GM18502 (cell line): ENCODE measurements around the gene CDK19.
"Not testable (repeated sequence)": the region's sequence is repeated elsewhere in the genome, so short reads cannot be mapped to it uniquely, and the experiment has no call there.

ENCODE experiments used
- ATAC-seq: cut with Tn5 transposase; IDR thresholded peaks from one replicate; pipeline ENCODE4 v1.9.1; 2021; ENCODE audit warnings: mild to moderate bottlenecking; ENCODE audit not compliant: unreplicated experiment, poor library complexity

The CDK19 gene

DNA sequence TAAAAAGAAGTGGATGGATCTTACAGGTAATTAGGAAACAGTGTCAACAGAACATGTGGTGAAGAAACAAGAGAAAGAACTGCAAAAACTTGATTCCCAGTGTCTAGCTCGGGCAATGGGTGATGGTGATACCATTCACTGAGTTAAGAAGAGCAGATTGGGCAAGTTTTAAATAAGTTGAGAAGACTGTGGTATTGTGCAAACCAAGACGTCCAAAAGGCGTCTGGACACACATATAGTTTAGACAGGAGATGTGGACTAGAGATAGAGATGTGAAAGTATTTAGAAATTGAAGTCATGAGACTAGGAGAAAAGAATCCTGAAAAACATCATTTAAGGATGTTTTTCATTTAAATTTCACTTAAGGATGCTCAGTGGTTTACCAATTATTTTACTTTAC is 53.9 kb downstream of the CDK19 start:
- no peak for ATAC-seq

DNA sequence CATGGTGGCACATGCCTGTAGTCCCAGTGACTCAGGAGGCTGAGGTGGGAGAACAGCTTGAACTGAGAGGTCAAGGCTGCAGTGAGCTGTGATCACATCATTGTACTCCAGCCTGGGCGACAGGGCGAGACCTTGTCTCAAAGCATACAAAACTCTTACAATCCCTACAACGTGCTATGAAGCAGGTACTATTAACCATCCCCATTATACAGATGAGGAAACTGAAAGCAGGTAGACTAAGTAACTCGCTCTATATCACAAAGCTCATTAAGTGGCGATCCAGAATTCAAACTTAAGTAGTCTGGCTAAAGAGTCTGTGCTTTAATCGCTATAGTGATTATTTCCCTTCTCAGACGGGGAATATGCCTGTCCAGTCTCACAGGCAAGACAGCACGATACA is 54.7 kb downstream of the CDK19 start:
- ATAC-seq, result no peak

DNA sequence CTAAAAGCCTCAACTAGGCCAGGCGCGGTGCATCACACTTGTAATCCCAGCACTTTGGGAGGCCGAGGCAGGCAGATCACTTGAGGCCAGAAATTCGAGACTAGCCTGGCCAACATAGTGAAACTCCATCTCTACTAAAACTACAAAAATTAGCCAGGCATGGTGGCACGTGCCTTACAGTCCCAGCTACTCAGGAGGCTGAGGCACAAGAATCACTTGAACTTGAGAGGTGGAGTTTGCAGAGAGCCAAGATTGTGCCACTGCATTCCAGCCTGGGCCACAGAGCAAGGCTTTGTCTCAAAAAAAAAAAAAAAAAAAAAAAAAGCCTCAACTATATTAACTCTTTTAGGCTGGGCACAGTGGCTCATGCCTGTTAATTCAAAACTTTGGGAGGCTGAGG is 55.2 kb downstream of the CDK19 start:
- ATAC-seq, result not testable (repeated sequence)

GRCh38 chr6:110757926-110758325 is 57.3 kb downstream of the CDK19 start:
- no peak for ATAC-seq

DNA sequence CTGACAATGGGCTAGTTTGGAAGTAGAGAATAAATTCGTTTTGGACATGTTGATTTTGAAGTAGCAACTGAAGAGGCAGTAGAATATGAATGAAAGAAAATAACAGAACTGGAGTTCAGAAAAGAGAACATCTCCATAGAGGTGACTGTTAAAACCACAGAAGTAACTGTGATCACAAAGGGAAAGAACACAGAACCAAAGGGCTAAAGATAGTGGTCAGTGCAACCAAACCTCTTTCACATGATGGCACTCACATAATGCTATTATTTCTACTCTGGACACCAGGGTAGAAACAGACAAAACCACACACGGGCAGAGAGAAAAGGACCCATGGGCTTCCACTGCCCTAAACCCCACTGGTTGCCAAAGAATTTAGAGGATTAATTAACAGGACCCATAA is 58.5 kb downstream of the CDK19 start:
- ATAC-seq, result peak; percentile 71

GRCh38 chr6:110755411-110755834 is 59.8 kb downstream of the CDK19 start:
- no peak for ATAC-seq

- ATAC-seq, result not testable (repeated sequence)
Observed at GRCh38 chr6:110753936-110754668, 61.2 kb downstream of the CDK19 start.

DNA sequence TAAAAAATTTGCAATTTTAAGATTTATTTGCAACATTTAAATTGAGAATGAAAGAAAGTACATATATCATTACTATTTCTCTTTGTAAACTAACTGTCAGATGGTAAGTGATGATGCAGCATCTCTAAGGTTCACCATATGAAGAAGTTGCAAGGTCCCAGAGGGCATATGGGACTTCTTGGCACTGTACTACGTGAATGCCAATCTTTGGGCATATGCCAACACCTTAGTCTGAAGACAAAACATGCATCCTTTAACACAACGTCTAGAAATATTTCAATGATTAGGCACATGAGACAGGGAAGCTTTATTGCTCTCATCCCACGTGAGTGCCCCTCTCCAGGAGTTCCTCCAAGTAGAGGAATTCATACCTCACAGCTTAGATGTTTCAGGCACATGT is 66.8 kb downstream of the CDK19 start:
- no peak for ATAC-seq

GRCh38 chr6:110746680-110747079 is 68.6 kb downstream of the CDK19 start:
- ATAC-seq, result no peak

GRCh38 chr6:110744991-110745390 is 70.3 kb downstream of the CDK19 start:
- ATAC-seq, result no peak

GRCh38 chr6:110742552-110742951 is 72.7 kb downstream of the CDK19 start:
- not testable (repeated sequence) for ATAC-seq

DNA sequence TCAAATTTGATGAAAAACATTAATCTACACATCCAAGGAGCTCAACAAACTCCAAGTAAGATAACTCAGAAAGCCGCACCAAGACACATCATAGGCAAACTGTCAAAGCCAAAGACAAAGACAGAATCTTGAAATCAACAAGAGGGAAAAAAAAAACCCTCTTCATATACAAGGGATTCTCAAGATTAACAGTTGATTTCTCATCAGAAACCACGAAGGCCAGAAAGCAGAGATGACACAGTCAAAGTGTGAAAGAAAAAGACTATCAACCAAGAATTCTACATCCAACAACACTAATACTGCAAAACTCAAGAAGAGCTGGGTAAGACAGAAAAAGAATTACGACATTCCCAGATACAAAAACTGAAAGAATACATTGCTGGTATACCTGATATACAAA is 73.8 kb downstream of the CDK19 start:
- ATAC-seq, result no peak

- no peak for ATAC-seq
Observed at GRCh38 chr6:110738899-110739365, 76.3 kb downstream of the CDK19 start.

DNA sequence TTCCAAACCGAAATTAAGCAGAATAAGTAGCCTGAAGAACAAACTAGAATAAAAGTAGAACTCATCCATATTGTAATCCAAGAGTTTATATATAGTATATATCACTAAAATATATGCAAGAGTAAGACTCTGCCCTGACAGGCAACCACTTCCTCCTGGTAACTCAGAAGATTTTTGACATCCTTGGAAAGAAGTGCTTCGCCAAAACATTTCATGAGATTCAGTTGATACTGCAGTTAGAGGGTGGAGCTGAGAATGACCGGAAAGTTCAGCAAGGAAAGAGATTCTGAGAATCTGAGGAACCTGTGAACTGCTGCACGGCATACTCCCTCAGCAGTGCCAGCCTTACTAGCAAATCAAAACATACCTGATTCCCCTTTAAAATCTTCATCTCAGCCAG is 79.6 kb downstream of the CDK19 start:
- no peak for ATAC-seq

- no peak for ATAC-seq
Observed at GRCh38 chr6:110731898-110732297, 83.4 kb downstream of the CDK19 start.

DNA sequence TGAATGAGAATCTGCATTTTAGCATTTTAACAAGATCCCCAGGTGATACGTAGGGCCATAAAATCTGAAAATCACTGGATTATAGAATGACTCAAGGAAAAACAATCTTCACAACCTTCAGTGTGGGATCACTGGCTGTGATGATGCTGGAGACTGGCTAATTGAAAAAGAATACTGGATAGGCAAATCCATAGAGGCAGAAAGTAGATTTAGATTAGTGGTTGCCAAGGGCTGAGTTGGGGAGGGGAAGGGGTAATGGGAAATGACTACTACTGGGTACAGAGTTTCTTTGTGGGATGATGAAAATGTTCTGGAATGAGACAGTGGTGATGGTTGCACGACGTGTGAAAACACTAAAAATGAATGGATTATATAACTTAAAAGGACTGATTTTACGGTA is 84.1 kb downstream of the CDK19 start:
- no peak for ATAC-seq

- no peak for ATAC-seq
Observed at GRCh38 chr6:110728501-110728900, 86.8 kb downstream of the CDK19 start.

- no peak for ATAC-seq
Observed at GRCh38 chr6:110723017-110723416, 92.3 kb downstream of the CDK19 start.

- no peak for ATAC-seq
Observed at GRCh38 chr6:110720066-110720465, 95.2 kb downstream of the CDK19 start.

DNA sequence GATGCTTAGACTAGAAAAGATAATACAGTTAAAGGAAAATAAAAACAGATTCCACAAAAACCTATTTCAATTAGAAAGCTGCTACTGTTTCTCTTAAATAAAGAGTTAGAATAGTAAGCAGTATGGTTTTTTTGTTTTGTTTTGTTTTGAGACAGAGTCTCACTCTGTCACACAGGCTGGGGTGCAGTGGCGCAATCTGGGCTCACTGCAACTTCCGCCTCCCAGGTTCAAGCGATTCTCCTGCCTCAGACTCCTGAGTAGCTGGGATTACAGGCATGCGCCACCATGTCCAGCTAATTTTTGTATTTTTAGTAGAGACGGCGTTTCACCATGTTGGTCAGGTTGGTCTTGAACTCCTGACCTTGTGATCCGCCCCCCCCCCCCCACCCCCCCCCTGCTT is 95.7 kb downstream of the CDK19 start:
- not testable (repeated sequence) for ATAC-seq

DNA sequence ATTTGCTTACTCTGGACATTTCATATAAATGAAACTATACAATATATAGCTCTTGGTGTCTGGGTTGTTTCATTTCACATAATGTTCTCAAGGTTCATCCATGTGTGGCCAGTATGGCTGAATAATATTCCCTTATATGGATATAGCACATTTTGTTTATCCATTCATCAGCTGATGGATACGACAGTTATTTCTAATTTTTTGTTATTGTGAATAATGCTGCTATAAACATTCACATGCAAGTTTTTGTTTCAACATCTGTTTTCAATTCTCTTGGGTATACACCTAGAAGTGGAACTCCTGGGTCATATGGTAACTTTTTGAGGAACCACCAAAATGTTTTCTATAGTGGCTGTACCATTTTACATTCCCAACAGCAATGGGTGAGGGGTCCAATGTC is 101.1 kb downstream of the CDK19 start:
- no peak for ATAC-seq

DNA sequence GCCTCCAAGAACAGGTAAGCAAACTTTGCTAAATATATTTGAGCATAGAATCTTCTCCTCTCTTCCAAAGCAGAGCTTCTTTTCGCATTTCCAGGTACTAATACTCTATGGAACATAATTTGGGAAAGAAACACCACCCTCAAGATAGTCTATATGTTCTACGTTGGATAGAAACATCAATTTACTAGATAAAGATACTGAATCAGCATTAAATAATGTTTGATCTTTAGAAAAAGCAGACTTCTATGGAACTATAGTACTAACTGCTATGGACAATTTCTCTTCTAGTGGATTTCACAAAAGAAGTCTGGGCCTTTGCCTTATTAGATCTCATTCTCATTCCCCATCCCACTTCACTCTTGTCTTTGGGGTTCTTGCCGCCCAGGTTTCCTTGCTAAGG is 103.0 kb downstream of the CDK19 start:
- ATAC-seq, result no peak
